NB4 (cell line): ENCODE measurements around the gene IL1RL2.

Source experiments
- DNase-seq: peaks from one replicate; pipeline ENCODE4 v3.0.0; 2010; ENCODE audit warnings: low read depth
- H3K4me3 ChIP-seq: one replicate; pipeline ENCODE4 v1.5.1; 2011; ENCODE audit warnings: mild to moderate bottlenecking, low read depth, low read length, moderate library complexity
- CTCF ChIP-seq: IDR thresholded peaks from one replicate; pipeline ENCODE4 v1.5.1; 2012; ENCODE audit warnings: low read depth, low read length
- MYC ChIP-seq: IDR thresholded peaks from 2 replicates; pipeline ENCODE4 v1.6.1; 2011; ENCODE audit warnings: low read depth, low read length
- POLR2A ChIP-seq: IDR thresholded peaks from 2 replicates; pipeline ENCODE4 v1.6.1; 2011; ENCODE audit warnings: mild to moderate bottlenecking; ENCODE audit not compliant: insufficient read length; ENCODE audit errors: extremely low read depth
- TF ChIP-seq, protein P1 (sequence below): IDR thresholded peaks from 2 replicates; pipeline ENCODE4 v1.6.1; 2011; ENCODE audit warnings: low read depth, low read length

The IL1RL2 gene

DNA sequence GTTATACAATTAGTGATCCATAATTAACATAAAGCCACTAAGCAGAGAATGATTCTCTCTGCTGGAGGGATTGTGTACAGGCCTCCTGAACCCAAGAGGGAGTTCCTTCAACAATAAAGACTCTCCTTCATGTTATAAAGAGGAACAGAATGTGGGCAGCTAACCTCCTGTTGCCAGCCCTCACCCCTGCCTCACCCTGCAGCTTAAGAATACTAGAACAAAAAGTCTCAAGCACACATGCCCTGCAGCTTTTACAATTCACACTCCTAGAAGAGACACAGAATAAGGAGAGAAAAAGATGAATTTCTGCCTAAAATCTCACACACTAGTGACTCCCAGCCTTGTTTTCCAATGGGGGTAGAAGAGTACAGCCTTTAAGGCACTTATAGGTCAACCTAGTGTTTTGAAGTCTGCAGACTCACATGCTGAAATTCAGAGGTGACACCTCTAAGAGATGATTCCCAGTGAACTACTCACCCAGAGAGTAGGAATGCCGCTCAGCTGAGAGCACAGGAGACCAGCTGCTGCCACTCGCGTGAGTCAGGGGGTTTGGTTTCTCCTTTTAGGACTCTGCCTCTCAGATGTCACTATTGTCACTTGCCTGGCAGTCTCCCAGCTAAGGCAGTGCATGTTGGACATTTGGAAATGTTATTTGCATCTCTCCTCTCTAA, 92.0 kb downstream of the IL1RL2 start:
- H3K4me3 ChIP-seq: no peak overlapping the region
- peak; percentile 43 for DNase-seq
- TF ChIP-seq MYC (no peak), CTCF (no peak), POLR2A (no peak)
- TF ChIP-seq, protein P1, sequence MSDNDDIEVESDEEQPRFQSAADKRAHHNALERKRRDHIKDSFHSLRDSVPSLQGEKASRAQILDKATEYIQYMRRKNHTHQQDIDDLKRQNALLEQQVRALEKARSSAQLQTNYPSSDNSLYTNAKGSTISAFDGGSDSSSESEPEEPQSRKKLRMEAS: no peak

GRCh38 chr2:102279391-102279735, 92.5 kb downstream of the IL1RL2 start:
- TF ChIP-seq MYC (no peak), CTCF (no peak), POLR2A (no peak)
- TF ChIP-seq, protein P1: no peak
- no peak for DNase-seq
- no peak overlapping the region for H3K4me3 ChIP-seq

GRCh38 chr2:102282678-102283091, 95.9 kb downstream of the IL1RL2 start:
- TF ChIP-seq CTCF: no peak
- TF ChIP-seq POLR2A: no peak
- TF ChIP-seq, protein P1: no peak
- no peak for TF ChIP-seq MYC
- no peak overlapping the region for H3K4me3 ChIP-seq
- DNase-seq: no peak

DNA sequence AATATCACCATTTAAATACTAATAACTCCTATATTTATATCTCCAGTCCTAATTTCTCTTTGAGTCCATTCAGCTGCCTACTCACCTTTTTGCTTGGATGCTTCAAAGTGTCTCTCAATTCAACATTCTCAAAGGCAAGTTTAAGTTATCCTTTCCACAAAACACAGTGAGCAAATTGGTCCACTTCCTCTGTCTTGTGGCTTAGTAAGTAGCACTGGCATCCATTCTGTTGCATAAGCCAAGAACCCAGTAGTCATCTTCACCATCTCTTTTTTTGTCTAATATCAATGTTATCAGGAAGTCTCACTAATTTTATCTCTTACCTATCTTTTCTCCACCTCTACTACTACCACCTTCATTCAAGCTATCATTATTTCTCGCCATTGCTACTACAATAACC, 97.2 kb downstream of the IL1RL2 start:
- TF ChIP-seq CTCF (no peak), POLR2A (no peak), MYC (no peak)
- TF ChIP-seq, protein P1: no peak
- no peak overlapping the region for H3K4me3 ChIP-seq
- DNase-seq: no peak

- no peak overlapping the region for H3K4me3 ChIP-seq
- TF ChIP-seq CTCF (no peak), POLR2A (no peak), MYC (no peak)
- TF ChIP-seq, protein P1: no peak
- DNase-seq: no peak
Measured at GRCh38 chr2:102284611-102285010, 97.8 kb downstream of the IL1RL2 start.

GRCh38 chr2:102285368-102285767, 98.5 kb downstream of the IL1RL2 start:
- DNase-seq: no peak
- TF ChIP-seq POLR2A: no peak
- TF ChIP-seq, protein P1: no peak
- TF ChIP-seq CTCF: no peak
- no peak for TF ChIP-seq MYC
- no peak overlapping the region for H3K4me3 ChIP-seq
